HG02571 (cell line): Measurements from ENCODE around the gene DCAKD.

ENCODE experiments used
- ATAC-seq: cut with Tn5 transposase; IDR thresholded peaks from one replicate; pipeline ENCODE4 v1.9.1; 2021; ENCODE audit warnings: mild to moderate bottlenecking, moderate library complexity; ENCODE audit not compliant: unreplicated experiment

DCAKD gene

GRCh38 chr17:45032174-45032541 is 19.3 kb downstream of the DCAKD start:
- no peak for ATAC-seq

GRCh38 chr17:45031231-45032173 is 19.9 kb downstream of the DCAKD start:
- ATAC-seq: no peak

- no peak for ATAC-seq
Measured at GRCh38 chr17:45030733-45031132, 20.7 kb downstream of the DCAKD start.

GRCh38 chr17:45029758-45030423 is 21.5 kb downstream of the DCAKD start:
- no peak for ATAC-seq

- ATAC-seq: no peak
Measured at GRCh38 chr17:45029096-45029495, 22.3 kb downstream of the DCAKD start.

- no peak for ATAC-seq
Measured at GRCh38 chr17:45022655-45023339, 28.6 kb downstream of the DCAKD start.

GRCh38 chr17:45022288-45022648 is 29.2 kb downstream of the DCAKD start:
- no peak for ATAC-seq

GRCh38 chr17:45021607-45022287 is 29.7 kb downstream of the DCAKD start:
- ATAC-seq: no peak

- no peak for ATAC-seq
Measured at GRCh38 chr17:45020354-45021138, 30.9 kb downstream of the DCAKD start.

- ATAC-seq: peak; percentile 51
Measured at GRCh38 chr17:45018848-45019711, 32.4 kb downstream of the DCAKD start.

- ATAC-seq: no peak
Measured at GRCh38 chr17:45018514-45018847, 33.0 kb downstream of the DCAKD start.

- ATAC-seq: no peak
Measured at GRCh38 chr17:45016823-45017222, 34.6 kb downstream of the DCAKD start.

GRCh38 chr17:45016237-45016636 is 35.2 kb downstream of the DCAKD start:
- ATAC-seq: no peak

GRCh38 chr17:45013021-45013997 is 38.1 kb downstream of the DCAKD start:
- ATAC-seq: no peak

- ATAC-seq: no peak
Measured at GRCh38 chr17:45011767-45012166, 39.7 kb downstream of the DCAKD start.

GRCh38 chr17:45009676-45010467 is 41.6 kb downstream of the DCAKD start:
- no peak for ATAC-seq

- ATAC-seq: no peak
Measured at GRCh38 chr17:45008216-45008615, 43.2 kb downstream of the DCAKD start.
